HepG2 (cell line): ENCODE measurements around the gene OGFOD3. TPM values are rescaled to one million over a fixed set of nuclear protein-coding genes. Genes with fewer than 3 reads are reported as not detected.

Source experiments
- BCL6 ChIP-seq: IDR thresholded peaks from 2 replicates; pipeline ENCODE4 v1.6.1; 2016; ENCODE audit warnings: missing genetic modification reagents, missing compliant biosample characterization
- CEBPG ChIP-seq: IDR thresholded peaks from 2 replicates; pipeline ENCODE4 v1.6.1; 2016
- CENPBD1 ChIP-seq: sonication (generic); formaldehyde crosslinking; IDR thresholded peaks from 2 replicates; pipeline ENCODE4 v1.8.0; 2022; ENCODE audit warnings: missing genetic modification reagents, low read depth, mild to moderate bottlenecking, borderline replicate concordance
- E2F2 ChIP-seq: sonication (generic); formaldehyde crosslinking; IDR thresholded peaks from 2 replicates; pipeline ENCODE4 v1.4.0; 2020; ENCODE audit warnings: missing genetic modification reagents, borderline replicate concordance
- JUND ChIP-seq: sonication (generic); formaldehyde crosslinking; IDR thresholded peaks from 2 replicates; pipeline ENCODE4 v1.8.0; 2022; ENCODE audit warnings: mild to moderate bottlenecking, missing genetic modification reagents
- MEIS1 ChIP-seq: sonication (generic); formaldehyde crosslinking; IDR thresholded peaks from 2 replicates; pipeline ENCODE4 v1.9.0; 2021; ENCODE audit warnings: mild to moderate bottlenecking, missing genetic modification reagents, moderate library complexity, borderline replicate concordance
- PCBP2 ChIP-seq: fragments of 200-400 bp; formaldehyde crosslinking; optimal IDR thresholded peaks from 2 replicates; pipeline ENCODE3; 2018; ENCODE audit warnings: low read length, low read depth; ENCODE audit not compliant: poor library complexity, severe bottlenecking
- RBM39 ChIP-seq: fragments of 200-400 bp; formaldehyde crosslinking; IDR thresholded peaks from one replicate; pipeline ENCODE4 v1.6.1; 2018; ENCODE audit warnings: antibody characterized with exemption, mild to moderate bottlenecking, low read depth, low read length; ENCODE audit not compliant: poor library complexity, severe bottlenecking
- SMAD3 ChIP-seq: sonication (generic); formaldehyde crosslinking; IDR thresholded peaks from 2 replicates; pipeline ENCODE4 v1.4.0; 2020; ENCODE audit warnings: missing genetic modification reagents
- SMC3 ChIP-seq: IDR thresholded peaks from 2 replicates; pipeline ENCODE4 v1.6.1; 2011; ENCODE audit warnings: low read length, improper control_type of control experiment
- TBX2 ChIP-seq: sonication (generic); formaldehyde crosslinking; IDR thresholded peaks from 2 replicates; pipeline ENCODE4 v1.5.0; 2020; ENCODE audit warnings: missing genetic modification reagents, mild to moderate bottlenecking, borderline replicate concordance
- ZBTB4 ChIP-seq: sonication (generic); formaldehyde crosslinking; IDR thresholded peaks from 2 replicates; pipeline ENCODE4 v1.4.0; 2020; ENCODE audit warnings: missing genetic modification reagents, mild to moderate bottlenecking, borderline replicate concordance
- ZNF225 ChIP-seq: sonication (generic); formaldehyde crosslinking; IDR thresholded peaks from 2 replicates; pipeline ENCODE4 v1.4.0; 2020; ENCODE audit warnings: mild to moderate bottlenecking, missing genetic modification reagents
- ZNF839 ChIP-seq: sonication (generic); formaldehyde crosslinking; IDR thresholded peaks from 2 replicates; pipeline ENCODE4 v1.4.0; 2020; ENCODE audit warnings: missing genetic modification reagents, mild to moderate bottlenecking, borderline replicate concordance
- polyA plus RNA-seq, 8 experiments: library from polyadenylated mRNA; depleted of rRNA in 3 of 8; stranded (reverse) in 7 of 8; unstranded in 1 of 8; fragments of >200 nt; fragmentation: Illumina TruSeq in 4 of 8; extraction: Trizol in 4 of 8; gene quantifications; 2 replicates each; pipeline versions ENCODE4 v1.2.1 to v1.2.3, GENCODE V29; 2011 to 2016; ENCODE audit warnings: low read depth in 4 of 8, missing spikeins in 1 of 8, mixed read lengths in 1 of 8; ENCODE audit not compliant: insufficient read depth in 1 of 8
- total RNA-seq, 5 experiments: library from RNA; depleted of rRNA; stranded (reverse); fragments of >200 nt; fragmentation: Illumina TruSeq; extraction: Trizol; gene quantifications; 2 replicates each; pipeline ENCODE4 v1.2.3, GENCODE V29; 2016; ENCODE audit warnings: low read depth in 1 of 5
- TF ChIP-seq, protein P1 (sequence below): sonication (generic); formaldehyde crosslinking; conservative IDR thresholded peaks from 2 replicates; pipeline ENCODE4 v1.8.0; 2022; ENCODE audit warnings: low read depth, missing genetic modification reagents
- TF ChIP-seq, protein P2 (sequence below): conservative IDR thresholded peaks from 2 replicates; pipeline ENCODE4 v1.6.1; 2018; ENCODE audit warnings: missing genetic modification reagents
- TF ChIP-seq, protein P3 (sequence below): sonication (generic); formaldehyde crosslinking; IDR thresholded peaks from 2 replicates; pipeline ENCODE4 v1.4.0; 2020; ENCODE audit warnings: missing genetic modification reagents

Gene OGFOD3
- total and polyA plus RNA-seq, 2 of the 13 experiments (the other 11 are each of a cell fraction or from before 2014, with no cell fraction given), result 40.0 to 42.1 TPM

DNA sequence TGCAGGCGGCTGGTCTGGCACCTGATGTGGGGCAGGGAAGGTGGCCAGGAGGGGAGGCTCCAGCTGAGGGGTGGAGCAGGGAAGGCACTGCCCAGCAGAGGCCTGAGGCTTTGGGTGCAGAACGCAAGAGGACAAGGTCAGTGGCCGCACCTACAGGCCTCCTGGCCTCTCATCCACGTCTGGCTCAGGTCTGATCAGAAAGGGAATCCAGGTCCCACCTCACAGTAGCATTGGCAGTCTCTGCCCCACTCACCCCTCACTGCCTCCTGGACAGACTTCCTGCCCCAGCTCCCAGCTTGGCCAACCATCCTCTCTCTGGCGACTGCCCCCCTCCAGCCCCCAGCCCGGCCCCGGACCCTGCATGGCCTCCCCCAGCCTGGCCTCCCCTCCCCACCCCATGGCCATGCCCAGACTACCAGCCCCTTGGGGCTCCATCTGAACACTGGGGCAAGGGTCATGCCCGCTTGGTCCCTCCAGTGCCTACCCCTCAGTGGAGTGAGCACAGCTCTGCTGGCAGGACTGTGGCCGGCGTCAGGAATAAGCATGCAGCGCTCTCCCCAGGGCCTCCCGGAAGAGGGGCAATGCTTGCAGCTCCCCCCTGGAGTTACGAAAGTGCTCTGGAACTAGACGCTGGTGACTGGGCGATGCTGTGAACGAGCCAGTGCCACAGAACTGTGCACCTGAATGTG lies 42.2 kb downstream of the OGFOD3 start (continued):
- TF ChIP-seq RBM39 (no peak), BCL6 (CRISPR knock-in tag) (peak; percentile 60), PCBP2 (no peak), JUND (CRISPR knock-in tag) (0 out of 2 replicates have a peak, but pooled peaks have one; percentile 23), ZNF839 (CRISPR knock-in tag) (peak; percentile 50; the same call in 1 of the 2 replicates), E2F2 (peak; percentile 41; the same call in 1 of the 2 replicates), CEBPG (CRISPR knock-in tag) (peak; percentile 89), ZBTB4 (CRISPR knock-in tag) (peak; percentile 10; the same call in 1 of the 2 replicates), SMC3 (no peak), ZNF225 (CRISPR knock-in tag) (peak; percentile 41; the same call in 1 of the 2 replicates), MEIS1 (no peak), TBX2 (CRISPR knock-in tag) (no peak), CENPBD1 (CRISPR knock-in tag) (no peak), SMAD3 (CRISPR knock-in tag) (0 out of 2 replicates have a peak, but pooled peaks have one; percentile 57)
- TF ChIP-seq, protein P1, sequence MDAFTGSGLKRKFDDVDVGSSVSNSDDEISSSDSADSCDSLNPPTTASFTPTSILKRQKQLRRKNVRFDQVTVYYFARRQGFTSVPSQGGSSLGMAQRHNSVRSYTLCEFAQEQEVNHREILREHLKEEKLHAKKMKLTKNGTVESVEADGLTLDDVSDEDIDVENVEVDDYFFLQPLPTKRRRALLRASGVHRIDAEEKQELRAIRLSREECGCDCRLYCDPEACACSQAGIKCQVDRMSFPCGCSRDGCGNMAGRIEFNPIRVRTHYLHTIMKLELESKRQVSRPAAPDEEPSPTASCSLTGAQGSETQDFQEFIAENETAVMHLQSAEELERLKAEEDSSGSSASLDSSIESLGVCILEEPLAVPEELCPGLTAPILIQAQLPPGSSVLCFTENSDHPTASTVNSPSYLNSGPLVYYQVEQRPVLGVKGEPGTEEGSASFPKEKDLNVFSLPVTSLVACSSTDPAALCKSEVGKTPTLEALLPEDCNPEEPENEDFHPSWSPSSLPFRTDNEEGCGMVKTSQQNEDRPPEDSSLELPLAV, result no peak
- TF ChIP-seq, protein P2, sequence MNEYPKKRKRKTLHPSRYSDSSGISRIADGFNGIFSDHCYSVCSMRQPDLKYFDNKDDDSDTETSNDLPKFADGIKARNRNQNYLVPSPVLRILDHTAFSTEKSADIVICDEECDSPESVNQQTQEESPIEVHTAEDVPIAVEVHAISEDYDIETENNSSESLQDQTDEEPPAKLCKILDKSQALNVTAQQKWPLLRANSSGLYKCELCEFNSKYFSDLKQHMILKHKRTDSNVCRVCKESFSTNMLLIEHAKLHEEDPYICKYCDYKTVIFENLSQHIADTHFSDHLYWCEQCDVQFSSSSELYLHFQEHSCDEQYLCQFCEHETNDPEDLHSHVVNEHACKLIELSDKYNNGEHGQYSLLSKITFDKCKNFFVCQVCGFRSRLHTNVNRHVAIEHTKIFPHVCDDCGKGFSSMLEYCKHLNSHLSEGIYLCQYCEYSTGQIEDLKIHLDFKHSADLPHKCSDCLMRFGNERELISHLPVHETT (CRISPR knock-in tag), result 0 out of 2 replicates have a peak, but pooled peaks have one; percentile 30
- TF ChIP-seq, protein P3, sequence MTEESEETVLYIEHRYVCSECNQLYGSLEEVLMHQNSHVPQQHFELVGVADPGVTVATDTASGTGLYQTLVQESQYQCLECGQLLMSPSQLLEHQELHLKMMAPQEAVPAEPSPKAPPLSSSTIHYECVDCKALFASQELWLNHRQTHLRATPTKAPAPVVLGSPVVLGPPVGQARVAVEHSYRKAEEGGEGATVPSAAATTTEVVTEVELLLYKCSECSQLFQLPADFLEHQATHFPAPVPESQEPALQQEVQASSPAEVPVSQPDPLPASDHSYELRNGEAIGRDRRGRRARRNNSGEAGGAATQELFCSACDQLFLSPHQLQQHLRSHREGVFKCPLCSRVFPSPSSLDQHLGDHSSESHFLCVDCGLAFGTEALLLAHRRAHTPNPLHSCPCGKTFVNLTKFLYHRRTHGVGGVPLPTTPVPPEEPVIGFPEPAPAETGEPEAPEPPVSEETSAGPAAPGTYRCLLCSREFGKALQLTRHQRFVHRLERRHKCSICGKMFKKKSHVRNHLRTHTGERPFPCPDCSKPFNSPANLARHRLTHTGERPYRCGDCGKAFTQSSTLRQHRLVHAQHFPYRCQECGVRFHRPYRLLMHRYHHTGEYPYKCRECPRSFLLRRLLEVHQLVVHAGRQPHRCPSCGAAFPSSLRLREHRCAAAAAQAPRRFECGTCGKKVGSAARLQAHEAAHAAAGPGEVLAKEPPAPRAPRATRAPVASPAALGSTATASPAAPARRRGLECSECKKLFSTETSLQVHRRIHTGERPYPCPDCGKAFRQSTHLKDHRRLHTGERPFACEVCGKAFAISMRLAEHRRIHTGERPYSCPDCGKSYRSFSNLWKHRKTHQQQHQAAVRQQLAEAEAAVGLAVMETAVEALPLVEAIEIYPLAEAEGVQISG (CRISPR knock-in tag), result peak; percentile 39; the same call in 1 of the 2 replicates
